GM21423 (cell line): Measurements from ENCODE around the gene CRB1.

Experiments
- ATAC-seq: cut with Tn5 transposase; IDR thresholded peaks from one replicate; pipeline ENCODE4 v1.9.1; 2021; ENCODE audit warnings: mild to moderate bottlenecking, moderate library complexity; ENCODE audit not compliant: unreplicated experiment

Gene CRB1

DNA sequence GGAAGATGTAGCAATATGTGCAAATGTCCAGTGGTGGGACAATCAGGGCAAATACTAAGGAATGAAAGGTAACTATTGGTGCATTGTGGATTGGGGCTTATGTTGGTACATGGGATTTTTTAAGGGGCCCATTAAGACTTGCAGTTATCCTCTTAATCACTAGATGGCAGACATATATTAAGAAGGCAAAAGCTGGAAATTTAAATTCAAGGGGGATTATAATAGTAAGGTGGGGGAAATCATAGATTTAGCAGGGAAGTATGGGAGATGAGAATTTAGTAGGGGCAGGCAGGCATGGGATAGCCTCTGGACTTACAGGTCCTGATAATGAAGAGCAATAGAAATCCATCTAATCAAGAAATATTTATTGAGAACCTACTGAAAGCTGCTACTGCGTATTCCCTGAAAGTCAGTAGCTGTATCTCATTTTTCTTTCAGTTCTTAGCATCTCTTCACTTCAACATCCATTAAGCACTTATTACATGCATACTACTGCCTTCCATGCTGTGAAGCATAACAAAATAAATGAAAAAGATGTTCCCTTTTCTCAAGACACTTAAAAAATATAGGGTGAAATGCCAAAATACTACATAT is 251.8 kb downstream of the CRB1 start:
- ATAC-seq: no peak

DNA sequence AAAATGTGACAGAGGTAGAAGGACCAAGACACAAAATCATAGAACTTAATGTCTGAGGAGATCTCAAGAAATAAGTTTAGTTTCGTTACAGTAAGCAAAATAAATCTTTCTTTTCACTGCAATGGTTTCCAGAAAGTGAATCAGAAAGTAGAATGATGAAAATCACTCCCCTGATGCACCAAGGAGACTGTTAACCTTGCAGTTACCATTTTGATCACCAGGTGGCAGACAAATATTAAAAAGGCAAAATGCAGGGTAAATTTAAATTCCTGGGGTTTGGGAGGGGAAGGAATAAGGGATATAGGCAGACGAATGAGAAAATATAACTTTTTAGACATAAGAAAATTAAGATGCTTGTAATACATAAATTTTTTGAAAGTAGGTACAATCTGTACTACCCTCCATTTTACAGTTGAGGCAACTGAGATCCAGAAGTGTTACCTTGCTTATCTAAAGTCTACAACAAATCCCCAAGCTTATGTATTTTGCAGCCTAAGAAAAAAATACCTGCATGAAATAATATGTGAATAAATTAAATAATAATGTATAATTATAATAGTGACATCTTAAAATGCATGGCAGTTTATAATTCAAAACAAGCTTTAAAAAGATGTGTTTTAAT is 253.2 kb downstream of the CRB1 start:
- no peak for ATAC-seq

DNA sequence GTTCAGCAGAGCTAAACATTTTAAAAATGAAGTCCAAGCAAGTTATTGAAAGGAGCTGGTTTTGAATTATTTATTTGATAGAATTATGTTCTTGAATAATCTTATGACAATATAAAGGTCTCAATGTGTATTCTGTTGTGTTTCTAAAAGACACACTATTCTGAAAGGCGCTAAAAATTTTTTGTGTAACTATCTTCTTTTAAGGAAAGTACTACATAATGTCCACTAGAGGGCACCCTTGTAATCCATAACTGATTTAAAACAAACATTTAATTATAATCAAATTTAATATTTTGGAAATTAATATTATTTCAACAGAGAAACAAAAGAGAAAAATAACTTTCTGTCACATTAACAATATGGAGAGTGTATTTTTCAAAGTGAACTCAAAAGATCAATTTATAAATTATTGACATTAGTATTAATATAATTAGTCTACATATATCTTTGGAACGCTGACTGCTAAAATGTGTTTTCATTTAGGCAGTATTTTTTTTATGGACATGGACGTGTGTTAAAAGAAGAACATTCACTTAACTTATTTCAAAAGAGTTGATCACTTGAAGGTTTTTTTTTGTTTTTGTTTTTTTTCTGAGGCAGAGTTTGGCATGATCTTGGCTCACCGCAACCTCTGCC is 258.8 kb downstream of the CRB1 start:
- ATAC-seq: no peak
